ENCODE measurements around the gene LBHD2. TPM values are rescaled to one million over a fixed set of nuclear protein-coding genes. Genes with fewer than 3 reads are reported as not detected.

The LBHD2 gene
- total RNA-seq, 1 donor from 2014 or later, result not detected

DNA sequence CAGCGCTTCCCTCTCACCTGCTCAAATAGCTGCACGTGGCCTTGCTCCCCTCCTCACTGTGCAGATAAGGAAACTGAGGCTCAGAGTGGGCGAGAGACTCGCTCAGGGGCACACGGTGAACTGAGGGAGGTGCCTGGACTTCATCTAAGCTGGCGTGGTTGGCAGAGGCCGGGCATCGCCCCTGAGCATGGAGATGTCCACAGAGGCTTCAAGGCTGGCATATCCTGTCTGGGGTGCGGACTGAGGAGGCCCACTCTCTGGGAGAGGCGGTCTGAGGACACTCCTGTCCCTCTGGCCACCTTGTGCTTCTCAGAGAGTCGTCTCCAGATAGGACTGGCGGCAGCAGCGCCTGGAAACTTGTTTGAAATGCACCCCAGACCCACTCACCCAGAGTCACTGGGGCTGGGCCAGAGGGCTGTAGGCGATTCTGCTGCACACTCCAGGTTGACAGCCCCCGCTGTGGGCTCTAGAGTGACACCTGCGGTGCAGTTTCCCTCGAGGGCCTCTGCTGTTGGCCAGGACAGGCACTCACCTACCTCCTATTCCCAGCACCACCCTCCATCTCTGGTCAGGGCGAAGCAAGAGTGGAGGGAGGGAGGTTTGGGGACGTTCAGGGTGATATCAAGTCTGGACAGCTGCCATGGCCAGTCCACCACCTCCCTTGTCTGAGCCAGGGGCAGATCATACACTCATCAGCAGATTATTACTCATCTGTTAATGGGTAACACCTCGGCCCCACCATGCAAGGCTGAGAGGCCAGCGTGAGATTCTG is 11.2 kb upstream of the LBHD2 start:
- peak overlapping the region; percentile 61 for H3K27ac Mint-ChIP-seq (ENCODE audit: unreplicated experiment)
- H3K36me3 Mint-ChIP-seq (ENCODE audit: low read depth, unreplicated experiment), result no peaks in the 10 kb centered on the region
- H3K4me3 Mint-ChIP-seq (ENCODE audit: unreplicated experiment), result no peak overlapping the region
- DNase-seq (ENCODE audit: low spot score), result no peak
- TF ChIP-seq, protein P1, sequence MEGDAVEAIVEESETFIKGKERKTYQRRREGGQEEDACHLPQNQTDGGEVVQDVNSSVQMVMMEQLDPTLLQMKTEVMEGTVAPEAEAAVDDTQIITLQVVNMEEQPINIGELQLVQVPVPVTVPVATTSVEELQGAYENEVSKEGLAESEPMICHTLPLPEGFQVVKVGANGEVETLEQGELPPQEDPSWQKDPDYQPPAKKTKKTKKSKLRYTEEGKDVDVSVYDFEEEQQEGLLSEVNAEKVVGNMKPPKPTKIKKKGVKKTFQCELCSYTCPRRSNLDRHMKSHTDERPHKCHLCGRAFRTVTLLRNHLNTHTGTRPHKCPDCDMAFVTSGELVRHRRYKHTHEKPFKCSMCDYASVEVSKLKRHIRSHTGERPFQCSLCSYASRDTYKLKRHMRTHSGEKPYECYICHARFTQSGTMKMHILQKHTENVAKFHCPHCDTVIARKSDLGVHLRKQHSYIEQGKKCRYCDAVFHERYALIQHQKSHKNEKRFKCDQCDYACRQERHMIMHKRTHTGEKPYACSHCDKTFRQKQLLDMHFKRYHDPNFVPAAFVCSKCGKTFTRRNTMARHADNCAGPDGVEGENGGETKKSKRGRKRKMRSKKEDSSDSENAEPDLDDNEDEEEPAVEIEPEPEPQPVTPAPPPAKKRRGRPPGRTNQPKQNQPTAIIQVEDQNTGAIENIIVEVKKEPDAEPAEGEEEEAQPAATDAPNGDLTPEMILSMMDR (IDR thresholded peaks at IDR 0.05; ENCODE audit: unreplicated experiment), result no peak
- peaks cover 3% of the 10 kb centered on the region for H3K27me3 Mint-ChIP-seq (ENCODE audit: unreplicated experiment)
- H3K4me1 Mint-ChIP-seq (ENCODE audit: unreplicated experiment), result no peaks in the 10 kb centered on the region
- no peaks in the 10 kb centered on the region for H3K9me3 Mint-ChIP-seq (ENCODE audit: unreplicated experiment)

DNA sequence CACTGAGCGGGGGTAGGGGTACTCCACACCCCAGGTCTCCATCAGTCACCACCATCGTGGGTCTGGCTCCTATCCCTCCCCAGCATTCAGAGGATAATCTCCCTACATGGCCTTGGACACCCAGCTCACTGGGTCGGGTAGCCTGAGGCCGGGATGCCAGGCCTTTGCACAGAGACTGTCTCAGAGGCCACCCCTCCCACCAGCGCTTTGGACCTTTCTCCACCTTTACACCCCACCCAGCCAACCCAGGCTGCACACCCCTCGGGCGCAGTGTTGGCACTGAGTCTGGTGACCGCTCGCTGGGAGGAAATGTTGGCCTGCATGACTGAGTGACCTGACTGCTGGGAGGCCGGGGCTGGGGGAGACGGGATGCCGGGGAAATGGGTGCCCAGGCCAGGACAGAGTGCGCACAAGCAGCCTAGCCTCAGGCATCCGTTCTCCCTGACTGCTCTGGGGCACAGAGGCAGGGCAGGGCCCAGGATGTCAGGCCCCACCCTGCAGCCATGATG is 10.6 kb upstream of the LBHD2 start:
- H3K4me1 Mint-ChIP-seq (ENCODE audit: unreplicated experiment), result no peaks in the 10 kb centered on the region
- no peak for DNase-seq (ENCODE audit: low spot score)
- H3K9me3 Mint-ChIP-seq (ENCODE audit: unreplicated experiment), result no peaks in the 10 kb centered on the region
- TF ChIP-seq, protein P1 (IDR thresholded peaks at IDR 0.05; ENCODE audit: unreplicated experiment), result no peak
- peaks cover 2% of the 10 kb centered on the region for H3K27me3 Mint-ChIP-seq (ENCODE audit: unreplicated experiment)
- H3K27ac Mint-ChIP-seq (ENCODE audit: unreplicated experiment), result no peak overlapping the region
- H3K36me3 Mint-ChIP-seq (ENCODE audit: low read depth, unreplicated experiment), result no peaks in the 10 kb centered on the region
- no peak overlapping the region for H3K4me3 Mint-ChIP-seq (ENCODE audit: unreplicated experiment)

DNA sequence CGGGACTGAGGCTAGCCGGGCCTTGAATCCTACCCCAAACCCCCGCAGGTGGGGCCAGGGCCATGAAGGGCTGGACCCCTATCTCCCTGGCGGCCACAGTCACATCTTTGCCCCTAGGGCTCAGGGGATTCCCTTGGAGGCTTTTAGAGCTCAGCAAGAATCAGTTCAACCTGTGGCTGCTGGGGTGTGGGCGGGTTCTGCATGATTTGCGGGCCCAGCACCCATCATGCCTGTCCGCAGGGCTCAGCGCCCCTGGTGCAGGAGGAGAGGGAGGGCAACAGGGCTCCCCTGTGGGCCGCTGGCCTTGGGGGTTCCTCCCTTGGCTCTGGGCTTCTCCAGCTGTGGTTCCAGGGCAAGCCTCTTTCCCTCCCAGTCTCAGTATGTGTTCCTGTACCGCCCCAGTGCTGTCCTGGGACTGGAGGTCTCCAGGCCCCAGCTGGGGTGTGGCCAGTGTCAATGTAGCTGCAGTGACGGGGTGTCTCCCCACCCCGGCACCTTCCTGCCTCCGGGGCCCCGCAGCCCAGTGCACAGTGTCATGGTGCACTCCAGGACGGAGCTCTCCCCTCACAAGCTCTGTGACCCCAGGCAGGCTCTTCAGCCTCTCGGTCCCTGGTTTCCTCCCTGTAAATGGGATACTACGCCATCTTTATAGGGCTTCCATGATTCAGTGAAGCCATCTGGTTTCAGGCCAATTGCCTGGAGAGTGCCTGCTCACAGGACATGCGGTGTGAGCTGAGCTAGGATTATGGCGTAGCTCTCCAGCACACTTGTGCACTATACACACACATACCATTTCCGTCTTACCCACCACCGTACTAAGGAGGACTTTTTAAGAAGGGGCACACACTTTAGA is 9.9 kb upstream of the LBHD2 start:
- Mint-ChIP-seq H3K27me3 (ENCODE audit: unreplicated experiment) (peaks cover 2% of the 10 kb centered on the region), H3K4me1 (ENCODE audit: unreplicated experiment) (no peaks in the 10 kb centered on the region), H3K36me3 (ENCODE audit: low read depth, unreplicated experiment) (no peaks in the 10 kb centered on the region), H3K4me3 (ENCODE audit: unreplicated experiment) (peak overlapping the region; percentile 44), H3K9me3 (ENCODE audit: unreplicated experiment) (no peaks in the 10 kb centered on the region), H3K27ac (ENCODE audit: unreplicated experiment) (no peak overlapping the region)
- TF ChIP-seq, protein P1 (IDR thresholded peaks at IDR 0.05; ENCODE audit: unreplicated experiment), result no peak
- DNase-seq (ENCODE audit: low spot score), result no peak

DNA sequence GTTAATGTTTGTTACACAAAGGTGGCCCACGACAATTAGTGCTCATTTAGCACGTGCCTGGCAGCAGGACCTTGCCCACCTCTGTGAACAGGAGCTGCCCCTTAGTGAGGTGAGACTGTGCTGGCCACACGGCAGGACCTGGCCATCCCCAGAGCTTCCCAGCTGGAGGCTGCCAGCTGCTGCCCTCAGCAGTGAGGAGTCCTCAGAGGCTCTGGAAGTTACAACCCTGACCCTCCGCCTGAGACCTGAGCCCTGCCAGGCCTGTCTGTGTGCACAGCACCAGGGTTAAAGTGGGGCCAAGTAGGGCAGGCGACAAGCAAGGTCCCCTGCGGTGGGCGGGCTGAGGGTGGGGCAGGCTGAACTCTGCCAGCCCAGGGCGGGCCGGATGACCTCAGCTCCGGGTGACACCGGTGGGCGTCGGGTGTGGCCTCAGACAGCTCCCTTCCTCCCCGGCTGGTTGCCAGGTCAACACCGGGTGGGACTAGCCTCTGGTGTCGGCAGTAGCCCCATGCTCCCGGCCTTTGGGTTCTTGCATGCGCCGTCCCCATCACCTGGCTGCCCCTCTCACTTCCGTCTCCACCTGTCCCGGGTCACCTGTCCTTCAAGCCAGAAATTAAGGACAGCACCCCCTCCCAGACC is 9.2 kb upstream of the LBHD2 start:
- no peak overlapping the region for H3K27ac Mint-ChIP-seq (ENCODE audit: unreplicated experiment)

More for the DNA sequence above, 9.2 kb upstream of the LBHD2 start:
- H3K36me3 Mint-ChIP-seq (ENCODE audit: low read depth, unreplicated experiment), result no peaks in the 10 kb centered on the region
- TF ChIP-seq, protein P1 (IDR thresholded peaks at IDR 0.05; ENCODE audit: unreplicated experiment), result no peak
- no peaks in the 10 kb centered on the region for H3K9me3 Mint-ChIP-seq (ENCODE audit: unreplicated experiment)
- no peaks in the 10 kb centered on the region for H3K4me1 Mint-ChIP-seq (ENCODE audit: unreplicated experiment)
- peaks cover 2% of the 10 kb centered on the region for H3K27me3 Mint-ChIP-seq (ENCODE audit: unreplicated experiment)
- DNase-seq (ENCODE audit: low spot score), result no peak
- peak overlapping the region; percentile 44 for H3K4me3 Mint-ChIP-seq (ENCODE audit: unreplicated experiment)
